HT-29 (cell line): ENCODE results near the gene HSDL1. TPM values are rescaled to one million over a fixed set of nuclear protein-coding genes. Genes with fewer than 3 reads are reported as not detected.
A peak's percentile ranks its signal among the peaks of the same experiment; 100 is the strongest.

Experiments used
- DNase-seq: peaks from one replicate; pipeline ENCODE4 v3.0.0-alpha.2; 2015; ENCODE audit warnings: low spot score
- total RNA-seq: library from RNA; depleted of rRNA; stranded (reverse); fragments of >200 nt; shearing (Covaris generic); gene quantifications from 2 replicates; pipeline ENCODE4 v1.2.3, GENCODE V29; 2014

Gene HSDL1
- total RNA-seq, 1 experiment from 2014 or later: 6.6 TPM

GRCh38 chr16:84176192-84177053, 31.4 kb upstream of the HSDL1 start:
- DNase-seq: no peak

- peak; percentile 68 for DNase-seq
Observed at GRCh38 chr16:84175350-84176081, 30.5 kb upstream of the HSDL1 start.

GRCh38 chr16:84174396-84174795, 29.4 kb upstream of the HSDL1 start:
- DNase-seq: no peak

GRCh38 chr16:84169765-84170310, 24.9 kb upstream of the HSDL1 start:
- DNase-seq: no peak

GRCh38 chr16:84166796-84167695, 22.1 kb upstream of the HSDL1 start:
- DNase-seq: no peak

GRCh38 chr16:84165746-84166145, 20.8 kb upstream of the HSDL1 start:
- no peak for DNase-seq

- no peak for DNase-seq
Observed at GRCh38 chr16:84161801-84162200, 16.8 kb upstream of the HSDL1 start.

GRCh38 chr16:84161037-84161436, 16.1 kb upstream of the HSDL1 start:
- no peak for DNase-seq

- DNase-seq: no peak
Observed at GRCh38 chr16:84159800-84160199, 14.8 kb upstream of the HSDL1 start.

- no peak for DNase-seq
Observed at GRCh38 chr16:84159007-84159406, 14.0 kb upstream of the HSDL1 start.

GRCh38 chr16:84156342-84156784, 11.4 kb upstream of the HSDL1 start:
- DNase-seq: peak; percentile 38

- no peak for DNase-seq
Observed at GRCh38 chr16:84155771-84156170, 10.8 kb upstream of the HSDL1 start.

GRCh38 chr16:84155226-84155625, 10.2 kb upstream of the HSDL1 start:
- no peak for DNase-seq

- DNase-seq: no peak
Observed at GRCh38 chr16:84153660-84154214, 8.8 kb upstream of the HSDL1 start.

GRCh38 chr16:84150926-84151325, 5.9 kb upstream of the HSDL1 start:
- no peak for DNase-seq

- DNase-seq: peak; percentile 16
Observed at GRCh38 chr16:84144209-84144858, 643 bp downstream of the HSDL1 start.

GRCh38 chr16:84143784-84144199, 1.2 kb downstream of the HSDL1 start:
- DNase-seq: no peak

- no peak for DNase-seq
Observed at GRCh38 chr16:84143081-84143480, 1.9 kb downstream of the HSDL1 start.

GRCh38 chr16:84141143-84141670, 3.8 kb downstream of the HSDL1 start:
- no peak for DNase-seq

- no peak for DNase-seq
Observed at GRCh38 chr16:84139628-84140258, 5.2 kb downstream of the HSDL1 start.
